ENCODE data around the gene EFCAB12.

- TF ChIP-seq POLR2AphosphoS5 (IDR thresholded peaks at IDR 0.05; ENCODE audit: insufficient read depth in 1 of 2, low read depth in 1 of 2) (no peak), POLR2A (IDR thresholded peaks at IDR 0.05) (no peak)
Measured at GRCh38 chr3:129383292-129383860, 45.1 kb downstream of the EFCAB12 start.
